Activated CD4-positive, alpha-beta T cell treated with anti-CD3 and anti-CD28 coated beads, Interleukin-2, amount 10 ng/mL, durations not matched to agents 24 days and 14 days (primary cell): ENCODE results near the gene TTLL10. TPM values are rescaled to one million over a fixed set of nuclear protein-coding genes. Genes with fewer than 3 reads are reported as not detected.

Source experiments
- total RNA-seq: library from RNA; stranded (reverse); gene quantifications from 2 replicates; pipeline ENCODE4 v1.2.3, GENCODE V29; 2022

Gene TTLL10
- total RNA-seq, 1 donor from 2014 or later, result not detected

Other genes starting within 250 kb of the TTLL10 start
- not detected in 2 replicates for gene SAMD11, start 250.0 kb upstream of the TTLL10 start, total RNA-seq
- 190 and 192 TPM in 2 replicates for gene NOC2L, start 214.6 kb upstream of the TTLL10 start, total RNA-seq
- 46.4 and 48.1 TPM in 2 replicates for gene KLHL17, start 213.3 kb upstream of the TTLL10 start, total RNA-seq
- gene PLEKHN1, start 207.4 kb upstream of the TTLL10 start, total RNA-seq, result 1.8 and 2.8 TPM in 2 replicates
- not detected in 2 replicates for gene PERM1, start 191.8 kb upstream of the TTLL10 start, total RNA-seq
- gene HES4, start 173.8 kb upstream of the TTLL10 start, total RNA-seq, result 2.8 and 5.0 TPM in 2 replicates
- 43.3 and 45.5 TPM in 2 replicates for gene ISG15, start 160.4 kb upstream of the TTLL10 start, total RNA-seq
- gene AGRN, start 153.8 kb upstream of the TTLL10 start, total RNA-seq, result 29.6 and 35.8 TPM in 2 replicates
- not detected in 2 replicates for gene RNF223, start 99.6 kb upstream of the TTLL10 start, total RNA-seq
- 24.5 and 28.0 TPM in 2 replicates for gene C1orf159, start 57.8 kb upstream of the TTLL10 start, total RNA-seq
- gene TNFRSF18, start 32.7 kb downstream of the TTLL10 start, total RNA-seq, result 250 and 254 TPM in 2 replicates
- 692 and 702 TPM in 2 replicates for gene TNFRSF4, start 40.3 kb downstream of the TTLL10 start, total RNA-seq
- gene SDF4, start 58.1 kb downstream of the TTLL10 start, total RNA-seq, result 175 and 194 TPM in 2 replicates
- 42.5 and 43.2 TPM in 2 replicates for gene B3GALT6, start 58.4 kb downstream of the TTLL10 start, total RNA-seq
- gene C1QTNF12, start 72.8 kb downstream of the TTLL10 start, total RNA-seq, result 1.3 and 2.8 TPM in 2 replicates
- gene UBE2J2, start 100.0 kb downstream of the TTLL10 start, total RNA-seq, result 86.9 and 87.3 TPM in 2 replicates
- 3.1 and 3.2 TPM in 2 replicates for gene SCNN1D, start 106.6 kb downstream of the TTLL10 start, total RNA-seq
- gene ACAP3, start 134.1 kb downstream of the TTLL10 start, total RNA-seq, result 54.1 and 55.7 TPM in 2 replicates
- gene PUSL1, start 134.7 kb downstream of the TTLL10 start, total RNA-seq, result 33.4 and 35.2 TPM in 2 replicates
- gene INTS11, start 150.8 kb downstream of the TTLL10 start, total RNA-seq, result 145 TPM in 2 replicates
- gene CPTP, start 150.9 kb downstream of the TTLL10 start, total RNA-seq, result 11.5 and 12.3 TPM in 2 replicates
- gene TAS1R3, start 157.4 kb downstream of the TTLL10 start, total RNA-seq, result 0.28 and 0.38 TPM in 2 replicates
- 63.2 and 65.9 TPM in 2 replicates for gene DVL1, start 175.5 kb downstream of the TTLL10 start, total RNA-seq
- gene MXRA8, start 184.7 kb downstream of the TTLL10 start, total RNA-seq, result 0.24 and 0.75 TPM in 2 replicates
- 142 and 146 TPM in 2 replicates for gene AURKAIP1, start 201.3 kb downstream of the TTLL10 start, total RNA-seq
- gene CCNL2, start 225.5 kb downstream of the TTLL10 start, total RNA-seq, result 144 and 146 TPM in 2 replicates
- gene MRPL20, start 233.4 kb downstream of the TTLL10 start, total RNA-seq, result 187 and 194 TPM in 2 replicates
- gene ANKRD65, start 247.4 kb downstream of the TTLL10 start, total RNA-seq, result not detected in 2 replicates